Measurements from ENCODE around the gene P2RX1.

Gene P2RX1

DNA sequence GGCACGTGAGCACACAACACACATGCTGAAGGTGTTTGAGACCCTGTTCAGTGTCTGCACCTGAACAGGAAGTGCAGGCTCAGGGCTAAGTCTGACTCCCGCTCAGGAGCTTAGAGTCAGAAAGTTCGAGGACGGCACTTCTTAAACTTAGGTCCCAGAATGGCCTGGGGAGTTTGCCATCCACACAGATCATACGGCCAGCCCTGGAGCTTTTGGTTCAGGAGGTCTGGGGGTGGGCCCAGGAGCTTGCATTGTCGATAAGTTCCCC, 19.4 kb downstream of the P2RX1 start:
- Histone ChIP-seq H3K4me2 (ENCODE audit: low read depth, low read length, poor library complexity, severe bottlenecking) (no peak overlapping the region), H3F3A (ENCODE audit: insufficient read depth) (no peaks in the 10 kb centered on the region)

DNA sequence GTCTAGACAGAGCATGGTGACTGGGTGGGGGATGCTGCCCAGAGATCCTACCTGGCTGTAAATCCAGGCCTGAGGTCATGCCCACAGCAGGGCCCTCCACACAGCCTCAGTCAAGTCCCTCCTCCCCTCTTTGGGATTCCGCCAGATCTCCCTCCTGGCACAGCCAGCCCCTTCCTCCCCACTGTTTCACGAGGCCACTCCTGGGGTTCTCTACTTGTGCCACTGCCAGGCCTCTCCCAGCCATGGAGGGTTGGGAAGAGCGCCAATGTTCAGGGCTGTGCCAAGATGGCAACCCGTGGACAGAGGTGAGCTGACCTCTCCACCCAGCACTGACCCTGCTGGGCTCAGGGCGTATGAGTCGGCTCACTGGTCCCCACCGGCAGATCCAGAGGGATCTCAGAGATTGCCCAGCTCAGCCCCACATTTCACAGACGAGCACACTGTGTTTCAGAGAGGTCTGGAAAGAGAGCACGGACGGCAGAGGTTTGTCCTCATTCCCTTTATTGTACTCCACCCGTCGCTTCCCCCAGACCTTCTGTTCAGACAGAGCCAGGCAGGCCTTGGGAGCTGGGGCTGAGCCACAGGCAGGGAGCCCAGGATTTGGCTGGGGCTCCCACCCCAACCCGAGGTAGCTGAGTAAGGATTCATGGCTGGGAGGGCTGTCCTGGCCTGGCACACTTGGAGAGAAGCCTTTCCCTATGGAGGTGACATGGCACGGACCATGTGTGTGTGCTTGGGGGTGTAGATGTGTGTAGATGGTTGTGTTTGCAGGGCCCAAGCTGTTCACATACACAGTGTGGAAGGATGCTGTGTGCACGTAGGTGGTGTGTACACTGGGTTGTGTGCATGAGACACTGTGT, 19.9 kb downstream of the P2RX1 start:
- TF ChIP-seq, protein P1, sequence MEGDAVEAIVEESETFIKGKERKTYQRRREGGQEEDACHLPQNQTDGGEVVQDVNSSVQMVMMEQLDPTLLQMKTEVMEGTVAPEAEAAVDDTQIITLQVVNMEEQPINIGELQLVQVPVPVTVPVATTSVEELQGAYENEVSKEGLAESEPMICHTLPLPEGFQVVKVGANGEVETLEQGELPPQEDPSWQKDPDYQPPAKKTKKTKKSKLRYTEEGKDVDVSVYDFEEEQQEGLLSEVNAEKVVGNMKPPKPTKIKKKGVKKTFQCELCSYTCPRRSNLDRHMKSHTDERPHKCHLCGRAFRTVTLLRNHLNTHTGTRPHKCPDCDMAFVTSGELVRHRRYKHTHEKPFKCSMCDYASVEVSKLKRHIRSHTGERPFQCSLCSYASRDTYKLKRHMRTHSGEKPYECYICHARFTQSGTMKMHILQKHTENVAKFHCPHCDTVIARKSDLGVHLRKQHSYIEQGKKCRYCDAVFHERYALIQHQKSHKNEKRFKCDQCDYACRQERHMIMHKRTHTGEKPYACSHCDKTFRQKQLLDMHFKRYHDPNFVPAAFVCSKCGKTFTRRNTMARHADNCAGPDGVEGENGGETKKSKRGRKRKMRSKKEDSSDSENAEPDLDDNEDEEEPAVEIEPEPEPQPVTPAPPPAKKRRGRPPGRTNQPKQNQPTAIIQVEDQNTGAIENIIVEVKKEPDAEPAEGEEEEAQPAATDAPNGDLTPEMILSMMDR (IDR thresholded peaks at IDR 0.05; ENCODE audit: insufficient read depth, low read length, poor library complexity, severe bottlenecking), result no peak
- TF ChIP-seq EZH2phosphoT487 (conservative IDR thresholded peaks at IDR 0.05; ENCODE audit: low read length), result no peak
- H2AFZ ChIP-seq (ENCODE audit: low read depth, low read length, severe bottlenecking), result no peak overlapping the region
- peaks cover 2% of the 10 kb centered on the region for H3F3A ChIP-seq (ENCODE audit: insufficient read depth)
- H3K27ac ChIP-seq (ENCODE audit: low read depth, low read length), result no peak overlapping the region
- no peaks in the 10 kb centered on the region for H3K9me2 ChIP-seq (replicated peaks; ENCODE audit: insufficient read depth, low read length)
- H3K79me2 ChIP-seq (ENCODE audit: insufficient read depth, low read length), result no peaks in the 10 kb centered on the region
- H3K4me2 ChIP-seq (ENCODE audit: low read depth, low read length, poor library complexity, severe bottlenecking), result no peak overlapping the region
- no peaks in the 10 kb centered on the region for H3K27me3 ChIP-seq (ENCODE audit: low read length)
- H3K9me3 ChIP-seq (ENCODE audit: insufficient read depth, low read length), result no peaks in the 10 kb centered on the region
- H3K9ac ChIP-seq (ENCODE audit: low read length), result no peak overlapping the region
- no peaks in the 10 kb centered on the region for H3K36me3 ChIP-seq (ENCODE audit: low read length)
- H4K20me1 ChIP-seq (ENCODE audit: low read depth, low read length), result no peaks in the 10 kb centered on the region
- no peak overlapping the region for H3K4me3 ChIP-seq (ENCODE audit: insufficient read depth, low read length, poor library complexity, severe bottlenecking)

More for the DNA sequence above, 19.4 kb downstream of the P2RX1 start:
- H3K9ac ChIP-seq (ENCODE audit: low read length), result no peak overlapping the region
- H3K36me3 ChIP-seq (ENCODE audit: low read length), result no peaks in the 10 kb centered on the region
- H3K27ac ChIP-seq (ENCODE audit: low read depth, low read length), result no peak overlapping the region
- no peaks in the 10 kb centered on the region for H3K79me2 ChIP-seq (ENCODE audit: insufficient read depth, low read length)
- no peaks in the 10 kb centered on the region for H3K27me3 ChIP-seq (ENCODE audit: low read length)
- TF ChIP-seq, protein P1 (IDR thresholded peaks at IDR 0.05; ENCODE audit: insufficient read depth, low read length, poor library complexity, severe bottlenecking), result no peak
- no peak for TF ChIP-seq EZH2phosphoT487 (conservative IDR thresholded peaks at IDR 0.05; ENCODE audit: low read length)
- no peaks in the 10 kb centered on the region for H4K20me1 ChIP-seq (ENCODE audit: low read depth, low read length)
- H3K9me3 ChIP-seq (ENCODE audit: insufficient read depth, low read length), result no peaks in the 10 kb centered on the region
- no peak overlapping the region for H3K4me3 ChIP-seq (ENCODE audit: insufficient read depth, low read length, poor library complexity, severe bottlenecking)
- H2AFZ ChIP-seq (ENCODE audit: low read depth, low read length, severe bottlenecking), result no peak overlapping the region
- no peaks in the 10 kb centered on the region for H3K9me2 ChIP-seq (replicated peaks; ENCODE audit: insufficient read depth, low read length)

DNA sequence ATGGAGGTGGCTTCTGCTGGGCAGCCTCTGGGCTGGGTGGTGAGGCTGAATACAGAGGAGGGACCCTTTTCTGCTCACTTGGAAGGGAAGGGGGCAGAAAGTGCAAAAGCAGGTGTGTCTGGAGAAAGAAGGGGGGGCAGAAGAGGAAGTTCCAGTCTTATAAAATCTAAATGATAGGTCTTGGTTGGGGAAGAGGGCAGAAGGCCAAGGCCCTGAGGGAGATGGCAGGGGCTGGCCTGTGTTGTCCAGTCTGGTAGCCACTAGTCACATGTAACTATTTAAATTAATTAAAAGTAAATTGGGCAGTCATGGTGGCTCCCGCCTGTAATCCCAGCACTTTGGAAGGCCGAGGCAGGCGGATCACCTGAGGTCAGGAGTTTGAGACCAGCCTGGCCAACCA, 20.9 kb downstream of the P2RX1 start:
- H3K79me2 ChIP-seq (ENCODE audit: insufficient read depth, low read length), result no peaks in the 10 kb centered on the region
- H3K36me3 ChIP-seq (ENCODE audit: low read length), result no peaks in the 10 kb centered on the region
- no peak overlapping the region for H3K4me3 ChIP-seq (ENCODE audit: insufficient read depth, low read length, poor library complexity, severe bottlenecking)
- H3K9me3 ChIP-seq (ENCODE audit: insufficient read depth, low read length), result no peaks in the 10 kb centered on the region
- no peaks in the 10 kb centered on the region for H3K27me3 ChIP-seq (ENCODE audit: low read length)
- peaks cover 5% of the 10 kb centered on the region for H3F3A ChIP-seq (ENCODE audit: insufficient read depth)
- no peak overlapping the region for H3K9ac ChIP-seq (ENCODE audit: low read length)
- H3K9me2 ChIP-seq (replicated peaks; ENCODE audit: insufficient read depth, low read length), result no peaks in the 10 kb centered on the region
- TF ChIP-seq EZH2phosphoT487 (conservative IDR thresholded peaks at IDR 0.05; ENCODE audit: low read length), result no peak
- TF ChIP-seq, protein P1 (IDR thresholded peaks at IDR 0.05; ENCODE audit: insufficient read depth, low read length, poor library complexity, severe bottlenecking), result no peak
- no peak overlapping the region for H3K4me2 ChIP-seq (ENCODE audit: low read depth, low read length, poor library complexity, severe bottlenecking)
- no peaks in the 10 kb centered on the region for H4K20me1 ChIP-seq (ENCODE audit: low read depth, low read length)
- H3K27ac ChIP-seq (ENCODE audit: low read depth, low read length), result no peak overlapping the region
- H2AFZ ChIP-seq (ENCODE audit: low read depth, low read length, severe bottlenecking), result no peak overlapping the region
